OCI-LY7 (cell line): ENCODE measurements around the gene ZNF367.

ENCODE experiments used
- CTCF ChIP-seq: fragments of 200-600 bp; sonication (generic); conservative IDR thresholded peaks from 2 replicates; pipeline ENCODE4 v1.5.1; 2014; ENCODE audit warnings: mild to moderate bottlenecking, antibody characterized with exemption, low read length, moderate library complexity, mixed read lengths
- EZH2phosphoT487 ChIP-seq: fragments of 200-600 bp; sonication (generic); IDR thresholded peaks from 2 replicates; pipeline ENCODE4 v1.6.1; 2018; ENCODE audit warnings: low read depth, borderline replicate concordance, mild to moderate bottlenecking, mixed run types, antibody characterized with exemption, low read length, moderate library complexity, mixed read lengths

- TF ChIP-seq CTCF (no peak), EZH2phosphoT487 (no peak)
Measured at GRCh38 chr9:96435345-96435744, 17.2 kb upstream of the ZNF367 start.
